Effector memory CD4-positive, alpha-beta T cell (primary cell): ENCODE measurements around the gene EFCAB11.

Source experiments
- DNase-seq, 3 donors: peaks; one replicate each; pipeline ENCODE4 v3.0.0-alpha.2; 2020
- H3K27ac ChIP-seq: 2 replicates; pipeline ENCODE4 v1.7.0; 2013; ENCODE audit warnings: mild to moderate bottlenecking, low read length, moderate library complexity; ENCODE audit not compliant: insufficient read depth, poor library complexity, severe bottlenecking
- H3K27me3 ChIP-seq: replicated peaks from 2 replicates; pipeline ENCODE4 v1.7.0; 2013; ENCODE audit warnings: mild to moderate bottlenecking, low read length; ENCODE audit not compliant: insufficient read depth, control insufficient read depth, poor library complexity, severe bottlenecking
- H3K36me3 ChIP-seq: 2 replicates; pipeline ENCODE4 v1.7.0; 2013; ENCODE audit warnings: mild to moderate bottlenecking, low read length, moderate library complexity; ENCODE audit not compliant: control insufficient read depth, insufficient read depth
- H3K4me1 ChIP-seq: 2 replicates; pipeline ENCODE4 v1.7.0; 2013; ENCODE audit warnings: low read length, mild to moderate bottlenecking; ENCODE audit not compliant: control insufficient read depth, insufficient read depth, poor library complexity, severe bottlenecking
- H3K4me3 ChIP-seq: 2 replicates; pipeline ENCODE4 v1.7.0; 2013; ENCODE audit warnings: low read length, low read depth, mild to moderate bottlenecking; ENCODE audit not compliant: insufficient read depth, poor library complexity, severe bottlenecking
- H3K9me3 ChIP-seq: 2 replicates; pipeline ENCODE4 v1.7.0; 2013; ENCODE audit warnings: mild to moderate bottlenecking, low read length, moderate library complexity; ENCODE audit not compliant: control insufficient read depth

The EFCAB11 gene

GRCh38 chr14:89936654-89937185, 17.8 kb downstream of the EFCAB11 start:
- Histone ChIP-seq H3K4me1 (no peaks in the 10 kb centered on the region), H3K36me3 (no peaks in the 10 kb centered on the region), H3K9me3 (no peaks in the 10 kb centered on the region), H3K4me3 (no peak overlapping the region), H3K27ac (no peak overlapping the region), H3K27me3 (no peaks in the 10 kb centered on the region)
- DNase-seq = no peak

DNA sequence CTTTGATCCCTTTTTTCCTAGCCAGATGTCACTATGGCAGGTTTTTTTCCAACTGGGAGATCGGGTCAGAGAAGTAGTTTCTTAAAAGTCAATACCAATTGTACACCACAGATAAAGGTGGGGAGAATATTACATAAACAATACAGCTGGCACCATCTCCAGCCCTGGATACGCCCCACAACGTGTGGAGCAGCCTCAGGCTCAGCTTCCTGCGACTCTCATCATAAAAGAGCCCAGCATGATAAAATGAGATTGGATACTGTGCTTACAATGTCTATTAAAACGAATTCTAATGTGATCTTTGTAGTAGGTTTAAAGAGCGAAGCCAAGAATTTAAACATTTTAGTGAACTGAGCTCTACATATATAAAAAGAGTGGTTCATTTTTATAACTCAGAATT, 21.5 kb downstream of the EFCAB11 start:
- Histone ChIP-seq H3K4me3 (no peak overlapping the region), H3K27ac (no peak overlapping the region), H3K9me3 (no peaks in the 10 kb centered on the region), H3K27me3 (no peaks in the 10 kb centered on the region), H3K4me1 (no peaks in the 10 kb centered on the region), H3K36me3 (no peaks in the 10 kb centered on the region)
- no peak for DNase-seq

DNA sequence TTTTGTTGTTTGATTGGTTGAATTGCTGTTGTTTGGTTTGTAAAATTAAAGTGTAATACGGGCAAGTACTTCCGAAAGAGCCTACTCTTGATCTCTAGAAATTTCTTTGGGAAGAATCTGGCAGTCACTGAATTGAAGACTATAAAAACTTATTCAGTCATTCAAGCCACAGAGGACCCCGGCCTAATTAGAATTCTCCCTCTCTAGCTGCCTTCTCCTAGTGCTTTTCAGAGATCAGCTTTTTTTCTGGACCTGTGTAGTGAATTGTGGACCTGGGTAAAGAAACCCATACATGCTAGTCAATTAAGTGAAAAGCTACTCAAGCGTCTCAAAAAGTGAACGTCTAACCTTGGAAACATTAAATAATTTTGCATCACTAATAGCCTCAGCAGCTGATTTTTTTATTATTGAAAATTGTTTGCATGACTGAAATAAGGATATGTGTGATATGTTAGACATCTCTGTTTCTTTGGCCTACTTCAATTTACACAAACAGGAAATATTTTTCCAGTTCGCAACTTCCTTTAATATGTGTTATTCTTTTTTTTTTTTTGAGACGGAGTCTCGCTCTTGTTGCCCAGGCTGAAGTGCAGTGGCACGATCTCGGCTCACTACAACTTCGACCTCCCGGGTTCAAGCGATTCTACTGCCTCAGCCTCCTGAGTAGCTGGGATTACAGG, 27.2 kb downstream of the EFCAB11 start:
- no peaks in the 10 kb centered on the region for H3K36me3 ChIP-seq
- H3K4me1 ChIP-seq = no peaks in the 10 kb centered on the region
- no peak for DNase-seq
- H3K9me3 ChIP-seq = no peaks in the 10 kb centered on the region
- H3K27me3 ChIP-seq = no peaks in the 10 kb centered on the region
- no peak overlapping the region for H3K27ac ChIP-seq
- no peak overlapping the region for H3K4me3 ChIP-seq

DNA sequence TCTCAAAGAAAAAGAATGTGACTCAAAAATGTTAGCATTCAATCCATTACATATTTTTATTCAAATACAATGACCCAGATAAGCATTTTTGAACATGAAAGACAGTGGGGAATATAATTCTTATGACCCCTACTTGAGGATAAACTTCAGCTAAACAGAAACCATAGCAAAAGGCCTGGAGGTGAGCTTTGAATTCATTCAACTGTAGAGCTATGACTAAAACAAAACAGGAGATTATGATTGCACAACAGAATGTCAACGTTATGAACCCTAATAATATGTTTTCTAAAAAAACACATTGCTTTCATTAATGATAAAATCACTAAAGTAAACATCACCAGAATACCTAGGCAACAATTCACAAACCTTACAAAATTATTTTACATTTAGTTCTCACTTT, 27.8 kb downstream of the EFCAB11 start:
- no peak overlapping the region for H3K4me3 ChIP-seq
- H3K9me3 ChIP-seq = no peaks in the 10 kb centered on the region
- H3K27ac ChIP-seq = no peak overlapping the region
- DNase-seq = no peak
- H3K36me3 ChIP-seq = no peaks in the 10 kb centered on the region
- H3K4me1 ChIP-seq = no peaks in the 10 kb centered on the region
- H3K27me3 ChIP-seq = no peaks in the 10 kb centered on the region

- H3K36me3 ChIP-seq = no peaks in the 10 kb centered on the region
- no peak overlapping the region for H3K4me3 ChIP-seq
- DNase-seq = no peak
- no peaks in the 10 kb centered on the region for H3K9me3 ChIP-seq
- no peaks in the 10 kb centered on the region for H3K27me3 ChIP-seq
- H3K4me1 ChIP-seq = no peaks in the 10 kb centered on the region
- H3K27ac ChIP-seq = no peak overlapping the region
Observed at GRCh38 chr14:89924268-89924667, 30.3 kb downstream of the EFCAB11 start.

GRCh38 chr14:89922031-89922907, 32.3 kb downstream of the EFCAB11 start:
- H3K27me3 ChIP-seq = no peaks in the 10 kb centered on the region
- no peaks in the 10 kb centered on the region for H3K9me3 ChIP-seq
- no peak overlapping the region for H3K4me3 ChIP-seq
- H3K4me1 ChIP-seq = no peaks in the 10 kb centered on the region
- no peak for DNase-seq
- no peak overlapping the region for H3K27ac ChIP-seq
- H3K36me3 ChIP-seq = no peaks in the 10 kb centered on the region

DNA sequence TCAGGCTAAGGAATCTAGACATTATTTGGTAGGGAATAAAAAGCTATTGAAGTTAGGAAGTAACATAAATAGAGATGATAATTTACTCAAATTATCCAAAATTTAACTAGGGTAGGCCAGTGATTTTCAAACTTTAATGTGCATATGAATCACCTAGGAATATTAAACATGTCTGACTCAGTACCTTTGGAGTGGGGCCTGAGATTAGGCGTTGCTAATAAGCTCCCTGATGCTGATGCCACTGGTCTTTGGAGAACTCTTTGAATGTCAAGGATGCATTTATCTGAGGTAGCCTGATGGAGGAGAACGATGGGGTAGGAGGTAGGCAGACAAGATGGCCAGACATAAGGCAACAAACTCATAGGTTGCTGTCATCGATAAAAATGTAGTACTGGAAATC, 33.2 kb downstream of the EFCAB11 start:
- no peak overlapping the region for H3K4me3 ChIP-seq
- no peak overlapping the region for H3K27ac ChIP-seq
- no peaks in the 10 kb centered on the region for H3K27me3 ChIP-seq
- H3K4me1 ChIP-seq = no peaks in the 10 kb centered on the region
- no peaks in the 10 kb centered on the region for H3K36me3 ChIP-seq
- DNase-seq = no peak
- H3K9me3 ChIP-seq = no peaks in the 10 kb centered on the region

DNA sequence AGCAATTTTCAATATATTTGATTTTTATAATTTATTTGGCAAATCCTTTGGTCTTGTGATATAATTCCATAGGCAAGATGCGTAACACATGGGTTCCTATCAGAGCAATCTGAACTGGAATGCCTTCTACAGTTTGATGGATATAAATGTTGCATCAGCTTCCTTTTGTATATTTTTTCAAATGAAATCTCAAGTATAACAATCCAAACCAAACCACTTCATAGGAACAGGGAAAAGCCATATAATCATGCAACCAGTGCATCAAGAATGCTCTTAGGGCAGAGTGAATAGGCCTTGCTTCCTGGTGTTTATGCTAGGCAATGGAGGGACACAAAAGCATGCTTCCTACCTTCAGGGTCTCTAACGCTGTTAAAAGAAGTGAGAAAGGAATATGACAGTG, 34.5 kb downstream of the EFCAB11 start:
- H3K4me1 ChIP-seq = no peaks in the 10 kb centered on the region
- no peaks in the 10 kb centered on the region for H3K36me3 ChIP-seq
- no peaks in the 10 kb centered on the region for H3K27me3 ChIP-seq
- H3K4me3 ChIP-seq = no peak overlapping the region
- H3K9me3 ChIP-seq = no peaks in the 10 kb centered on the region
- no peak for DNase-seq
- no peak overlapping the region for H3K27ac ChIP-seq

GRCh38 chr14:89918721-89919120, 35.8 kb downstream of the EFCAB11 start:
- H3K9me3 ChIP-seq = no peaks in the 10 kb centered on the region
- DNase-seq = no peak

More at GRCh38 chr14:89918721-89919120, 35.8 kb downstream of the EFCAB11 start:
- Histone ChIP-seq H3K36me3 (no peaks in the 10 kb centered on the region), H3K4me3 (no peak overlapping the region), H3K27ac (no peak overlapping the region), H3K4me1 (no peaks in the 10 kb centered on the region), H3K27me3 (no peaks in the 10 kb centered on the region)
